GM18868 (cell line): ENCODE data around the gene OAS2.
A peak's percentile ranks its signal among the peaks of the same experiment; 100 is the strongest.

Experiments used
- ATAC-seq: cut with Tn5 transposase; IDR thresholded peaks from one replicate; pipeline ENCODE4 v1.9.1; 2021; ENCODE audit warnings: mild to moderate bottlenecking, moderate library complexity; ENCODE audit not compliant: unreplicated experiment

OAS2 gene

DNA sequence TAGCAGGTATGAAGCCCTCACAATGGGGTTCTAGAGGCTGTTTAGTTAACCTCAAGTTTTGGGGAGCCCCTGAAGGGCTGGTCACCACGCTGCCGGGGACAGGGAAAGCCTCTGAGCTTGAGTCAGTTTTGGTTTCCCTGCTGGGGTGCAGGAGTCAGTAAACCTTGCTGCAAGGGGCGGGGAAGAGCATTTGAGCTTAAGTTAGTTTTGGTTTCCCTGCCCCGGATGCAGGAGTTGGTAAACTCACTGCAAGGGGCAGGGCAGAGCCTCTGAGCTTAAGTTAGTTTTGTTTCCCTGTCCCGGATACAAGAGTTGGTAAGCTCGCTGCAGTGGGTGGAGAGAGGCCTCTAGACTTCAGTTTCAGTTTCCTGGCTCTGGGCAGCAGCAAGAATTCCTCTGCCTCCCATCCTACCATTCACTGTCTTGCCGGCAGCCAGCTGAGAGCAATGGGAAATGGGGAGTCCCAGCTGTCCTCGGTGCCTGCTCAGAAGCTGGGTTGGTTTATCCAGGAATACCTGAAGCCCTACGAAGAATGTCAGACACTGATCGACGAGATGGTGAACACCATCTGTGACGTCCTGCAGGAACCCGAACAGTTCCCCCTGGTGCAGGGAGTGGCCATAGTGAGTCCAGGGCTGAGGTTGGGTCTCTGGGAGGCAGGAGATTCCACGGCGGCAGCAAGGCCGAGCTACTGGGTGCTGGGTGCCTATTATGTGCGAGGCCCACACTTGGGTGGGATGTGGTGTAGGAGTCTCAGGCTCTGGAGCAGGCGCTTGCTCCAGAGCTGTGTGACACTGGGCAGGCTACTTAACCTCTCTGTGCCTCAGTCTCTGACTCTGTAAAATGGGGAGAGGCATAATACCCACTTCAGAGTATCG is at the start of gene OAS2:
Gene OAS2, plus strand, starts transcription at position 357 of the 878 bp plus-strand sequence. Its CDS starts 90 bp downstream, at position 447.
- ATAC-seq = peak; percentile 89

DNA sequence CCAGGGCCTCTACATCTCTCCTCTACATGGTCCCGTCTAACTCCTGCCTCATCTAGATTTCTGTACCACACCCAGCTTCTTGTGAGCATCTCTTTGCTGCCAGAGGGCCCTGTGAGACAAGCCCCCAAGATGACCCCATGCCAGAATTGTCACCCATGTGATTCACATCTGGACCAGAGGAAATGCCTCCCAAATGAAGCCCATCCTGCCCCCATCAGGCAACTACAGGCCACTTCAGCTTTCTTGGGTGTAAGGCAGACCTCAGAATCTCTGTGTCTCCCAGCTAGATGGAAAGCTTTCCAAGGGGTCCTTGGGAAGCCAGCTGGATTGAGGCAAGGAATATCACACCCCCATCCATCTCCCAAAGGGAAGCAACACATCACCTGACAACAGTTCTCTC is 49.3 kb upstream of the OAS2 start:
- ATAC-seq = no peak

DNA sequence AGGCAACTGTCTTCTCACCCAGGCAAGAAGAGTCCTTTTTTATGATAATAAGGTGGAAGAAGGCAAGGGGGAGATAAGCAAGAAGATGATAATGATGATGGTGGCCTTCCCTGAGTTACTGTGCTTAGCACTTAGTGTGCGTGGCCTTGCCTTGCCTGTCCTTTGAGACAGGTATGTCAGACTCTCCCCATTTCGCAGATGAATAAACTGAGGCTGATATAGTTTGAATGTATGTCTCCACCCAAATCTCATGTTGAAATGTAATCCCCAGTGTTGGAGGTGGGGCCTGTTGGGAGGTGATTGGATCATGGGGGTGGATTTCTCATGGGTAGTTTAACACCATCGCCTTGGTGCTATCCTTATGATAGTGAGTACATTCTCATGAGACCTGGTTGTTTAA is 48.6 kb upstream of the OAS2 start:
- ATAC-seq = no peak

DNA sequence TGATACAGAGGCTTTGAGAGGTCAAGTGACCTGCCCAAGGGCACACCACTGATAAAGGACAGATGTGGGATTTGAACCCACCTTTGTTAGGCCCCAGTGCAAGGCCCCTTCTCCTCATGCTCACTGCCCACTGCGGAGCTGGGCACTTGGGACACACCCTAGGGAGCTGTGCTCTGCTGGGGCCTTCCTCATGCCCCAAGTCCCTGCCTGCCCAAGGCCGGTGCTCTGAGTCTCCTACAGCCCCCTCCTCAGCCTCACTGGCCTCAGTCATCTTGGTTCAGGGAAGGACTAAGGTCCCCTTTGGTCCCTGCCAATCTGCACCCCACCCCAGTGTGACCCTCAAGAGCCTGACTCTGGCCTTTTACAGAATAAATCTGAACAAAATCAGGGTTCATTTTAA is 48.0 kb upstream of the OAS2 start:
- ATAC-seq = no peak

- ATAC-seq = no peak
Observed at GRCh38 chr12:112932485-112933128, 45.7 kb upstream of the OAS2 start.

GRCh38 chr12:112933129-112933505 is 45.2 kb upstream of the OAS2 start:
- no peak for ATAC-seq

DNA sequence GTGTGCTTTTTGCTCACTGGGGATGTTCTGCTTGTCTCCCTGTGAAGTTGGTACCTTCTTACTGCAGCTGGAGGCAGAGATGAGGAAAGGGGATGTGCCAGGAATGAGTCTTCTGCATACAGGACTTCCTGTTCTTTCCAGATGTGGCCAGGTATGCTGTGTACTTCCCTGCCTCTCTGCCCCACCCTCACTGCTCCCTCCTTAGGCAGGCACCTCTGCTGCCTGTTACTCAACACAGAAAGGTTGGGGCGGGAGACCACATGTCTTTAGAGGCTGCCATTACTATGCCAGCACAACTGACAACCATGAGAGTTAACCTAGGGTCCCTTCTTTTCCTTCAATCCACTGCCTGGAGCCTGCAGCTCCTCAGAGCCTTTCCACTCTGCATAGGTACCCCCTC is 42.1 kb upstream of the OAS2 start:
- ATAC-seq = no peak

- ATAC-seq = no peak
Observed at GRCh38 chr12:112936927-112937326, 41.4 kb upstream of the OAS2 start.

- no peak for ATAC-seq
Observed at GRCh38 chr12:112937741-112938719, 40.3 kb upstream of the OAS2 start, which contains the start of gene OAS3. TSS of gene OAS3 (plus strand) at chr12:112938474. CDS start at chr12:112938531, 57 bp downstream.

DNA sequence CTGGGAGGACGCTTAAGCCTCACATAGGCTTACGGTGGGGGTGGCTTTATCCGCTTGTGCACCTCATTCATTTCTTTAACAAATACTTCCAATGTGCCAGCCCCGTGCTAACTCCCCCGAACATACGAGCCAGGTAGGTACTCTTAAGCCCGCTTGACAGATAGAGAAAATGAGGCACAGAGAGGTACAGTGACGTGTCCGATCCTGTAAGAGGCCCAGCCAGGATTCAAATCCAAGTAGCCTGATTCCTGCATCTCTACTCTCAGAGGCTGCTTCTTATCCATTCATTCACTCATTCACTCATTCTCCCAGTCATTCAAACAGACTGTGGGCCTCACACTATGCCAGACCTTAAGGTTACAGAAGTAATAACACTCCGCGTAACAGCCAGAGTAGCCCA is 39.6 kb upstream of the OAS2 start:
- no peak for ATAC-seq

GRCh38 chr12:112939761-112940381 is 38.4 kb upstream of the OAS2 start:
- ATAC-seq = peak; percentile 75

DNA sequence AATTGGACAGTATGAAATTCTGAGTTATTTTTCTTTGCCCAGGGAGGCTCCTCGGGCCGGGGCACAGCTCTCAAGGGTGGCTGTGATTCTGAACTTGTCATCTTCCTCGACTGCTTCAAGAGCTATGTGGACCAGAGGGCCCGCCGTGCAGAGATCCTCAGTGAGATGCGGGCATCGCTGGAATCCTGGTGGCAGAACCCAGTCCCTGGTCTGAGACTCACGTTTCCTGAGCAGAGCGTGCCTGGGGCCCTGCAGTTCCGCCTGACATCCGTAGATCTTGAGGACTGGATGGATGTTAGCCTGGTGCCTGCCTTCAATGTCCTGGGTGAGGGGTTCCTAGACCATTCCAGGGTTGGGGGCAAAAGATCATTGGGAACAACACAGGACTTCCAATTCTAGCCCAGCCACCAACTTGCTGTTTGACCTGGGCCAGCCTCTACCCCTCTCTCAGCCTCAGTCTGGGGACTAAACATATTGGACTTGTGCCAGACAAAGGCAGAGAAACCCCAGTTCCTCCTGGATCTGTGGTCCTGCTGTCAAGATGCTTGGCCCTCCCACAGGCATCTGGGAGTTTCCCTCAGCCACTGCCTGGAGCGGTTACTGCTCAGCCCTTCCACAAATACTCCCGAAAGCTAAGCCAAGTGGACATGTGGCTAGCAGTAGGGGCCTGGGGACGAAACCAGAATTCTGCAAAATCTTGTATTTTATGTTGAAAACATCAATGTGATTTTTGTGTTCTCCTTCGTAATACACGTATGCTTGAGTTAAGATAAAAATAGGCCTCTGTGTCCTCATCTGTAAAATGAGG is 36.6 kb upstream of the OAS2 start:
- ATAC-seq = no peak

GRCh38 chr12:112942572-112942971 is 35.7 kb upstream of the OAS2 start:
- ATAC-seq = no peak

DNA sequence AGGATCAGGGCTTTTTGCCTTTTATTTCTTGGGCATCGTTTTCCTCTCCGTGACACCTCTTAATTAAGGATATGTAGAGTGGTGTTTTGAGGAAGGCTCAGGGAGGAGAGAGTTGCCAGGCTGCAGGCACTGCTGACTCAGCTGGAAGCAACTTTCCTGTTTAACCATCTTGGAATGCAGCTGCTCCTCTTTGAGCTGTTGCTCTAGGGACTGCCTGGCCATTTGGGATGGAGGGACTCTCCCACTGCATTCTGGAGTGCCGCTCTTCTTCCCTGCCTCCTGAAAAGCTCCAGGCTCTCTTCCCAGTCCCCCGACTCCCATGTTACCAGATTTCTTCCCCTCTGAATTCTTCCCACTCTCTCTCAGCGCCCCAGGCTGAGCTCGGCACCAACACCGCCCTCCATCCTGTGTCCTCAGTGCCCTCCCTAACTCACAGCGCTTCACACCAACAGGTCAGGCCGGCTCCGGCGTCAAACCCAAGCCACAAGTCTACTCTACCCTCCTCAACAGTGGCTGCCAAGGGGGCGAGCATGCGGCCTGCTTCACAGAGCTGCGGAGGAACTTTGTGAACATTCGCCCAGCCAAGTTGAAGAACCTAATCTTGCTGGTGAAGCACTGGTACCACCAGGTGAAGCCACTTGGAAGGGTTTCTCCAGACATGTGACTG is 34.2 kb upstream of the OAS2 start:
- ATAC-seq = no peak

GRCh38 chr12:112945515-112945914 is 32.8 kb upstream of the OAS2 start:
- ATAC-seq = no peak

DNA sequence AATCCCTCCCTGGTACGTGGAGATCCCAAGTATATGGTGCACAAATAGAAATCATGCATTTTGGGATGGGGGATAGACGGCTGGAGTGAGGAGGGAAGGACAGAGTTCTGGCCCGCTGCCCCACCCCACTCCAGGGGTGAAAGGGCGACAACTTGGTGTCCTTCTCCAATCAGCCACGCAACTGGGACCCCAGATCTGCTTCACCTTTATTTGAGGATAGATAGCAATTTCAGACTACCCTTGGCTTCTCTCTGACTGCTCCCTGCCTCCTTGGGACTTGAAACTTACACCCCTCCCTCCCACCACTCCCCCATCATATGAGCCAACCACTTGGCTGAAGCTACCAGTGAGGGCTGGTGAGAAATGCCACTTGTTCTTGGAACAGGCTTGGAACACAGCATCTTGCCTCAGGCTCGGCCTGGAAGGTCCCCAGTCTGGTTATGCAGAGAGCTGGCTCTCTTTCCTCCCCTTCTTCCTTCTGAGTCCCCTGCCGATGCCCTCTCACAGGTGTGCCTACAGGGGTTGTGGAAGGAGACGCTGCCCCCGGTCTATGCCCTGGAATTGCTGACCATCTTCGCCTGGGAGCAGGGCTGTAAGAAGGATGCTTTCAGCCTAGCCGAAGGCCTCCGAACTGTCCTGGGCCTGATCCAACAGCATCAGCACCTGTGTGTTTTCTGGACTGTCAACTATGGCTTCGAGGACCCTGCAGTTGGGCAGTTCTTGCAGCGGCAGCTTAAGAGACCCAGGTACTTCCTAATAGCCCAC is 31.9 kb upstream of the OAS2 start:
- no peak for ATAC-seq

DNA sequence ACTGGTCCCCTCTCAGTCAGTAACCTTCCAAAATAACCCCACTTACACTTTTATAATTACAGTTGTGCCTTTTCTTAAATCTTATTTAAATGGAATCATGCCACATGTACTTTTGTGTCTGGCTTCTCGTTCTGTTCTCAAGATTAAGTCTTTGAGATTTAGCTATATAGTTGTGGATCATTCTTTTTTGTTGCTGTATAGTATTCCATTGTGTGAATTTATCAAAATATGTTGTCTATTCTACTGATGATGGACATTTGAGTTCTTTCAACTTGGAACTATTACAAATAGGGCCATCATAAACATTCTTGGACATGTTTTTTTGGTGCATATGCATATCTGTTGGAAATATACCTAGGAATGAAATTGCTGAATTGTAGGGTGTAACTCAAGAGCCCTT is 31.0 kb upstream of the OAS2 start:
- no peak for ATAC-seq

- ATAC-seq = no peak
Observed at GRCh38 chr12:112947761-112948160, 30.6 kb upstream of the OAS2 start.

DNA sequence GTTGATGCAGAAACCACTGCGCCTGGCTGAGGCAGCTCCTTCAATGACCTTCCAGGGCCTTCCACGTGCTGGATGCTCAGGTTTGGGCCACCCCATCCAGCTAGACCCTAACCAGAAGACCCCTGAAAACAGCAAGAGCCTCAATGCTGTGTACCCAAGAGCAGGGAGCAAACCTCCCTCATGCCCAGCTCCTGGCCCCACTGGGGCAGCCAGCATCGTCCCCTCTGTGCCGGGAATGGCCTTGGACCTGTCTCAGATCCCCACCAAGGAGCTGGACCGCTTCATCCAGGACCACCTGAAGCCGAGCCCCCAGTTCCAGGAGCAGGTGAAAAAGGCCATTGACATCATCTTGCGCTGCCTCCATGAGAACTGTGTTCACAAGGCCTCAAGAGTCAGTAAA is 29.5 kb upstream of the OAS2 start:
- no peak for ATAC-seq
